GM21390 (cell line): Measurements from ENCODE around the gene EPHB1.

Experiments used
- ATAC-seq: cut with Tn5 transposase; IDR thresholded peaks from one replicate; pipeline ENCODE4 v1.9.1; 2021; ENCODE audit not compliant: unreplicated experiment

Gene EPHB1

GRCh38 chr3:134846911-134847317 is 51.9 kb downstream of the EPHB1 start:
- no peak for ATAC-seq

- ATAC-seq, result no peak
Observed at GRCh38 chr3:134847349-134847748, 52.3 kb downstream of the EPHB1 start.

GRCh38 chr3:134849561-134849960 is 54.5 kb downstream of the EPHB1 start:
- no peak for ATAC-seq

- no peak for ATAC-seq
Observed at GRCh38 chr3:134850761-134851160, 55.7 kb downstream of the EPHB1 start.

- ATAC-seq, result no peak
Observed at GRCh38 chr3:134852132-134852531, 57.1 kb downstream of the EPHB1 start.

- peak; percentile 96 for ATAC-seq
Observed at GRCh38 chr3:134852893-134853351, 57.9 kb downstream of the EPHB1 start.

GRCh38 chr3:134854254-134854653 is 59.2 kb downstream of the EPHB1 start:
- no peak for ATAC-seq

- no peak for ATAC-seq
Observed at GRCh38 chr3:134857356-134857755, 62.3 kb downstream of the EPHB1 start.

- no peak for ATAC-seq
Observed at GRCh38 chr3:134857776-134858362, 62.8 kb downstream of the EPHB1 start.

GRCh38 chr3:134858441-134859035 is 63.5 kb downstream of the EPHB1 start:
- no peak for ATAC-seq

GRCh38 chr3:134859341-134859740 is 64.3 kb downstream of the EPHB1 start:
- no peak for ATAC-seq

- no peak for ATAC-seq
Observed at GRCh38 chr3:134860141-134860540, 65.1 kb downstream of the EPHB1 start.

- no peak for ATAC-seq
Observed at GRCh38 chr3:134863915-134864314, 68.9 kb downstream of the EPHB1 start.

GRCh38 chr3:134864636-134865035 is 69.6 kb downstream of the EPHB1 start:
- no peak for ATAC-seq

GRCh38 chr3:134867277-134867676 is 72.2 kb downstream of the EPHB1 start:
- no peak for ATAC-seq

GRCh38 chr3:134869153-134869726 is 74.2 kb downstream of the EPHB1 start:
- ATAC-seq, result no peak

- no peak for ATAC-seq
Observed at GRCh38 chr3:134871818-134872217, 76.8 kb downstream of the EPHB1 start.

- ATAC-seq, result no peak
Observed at GRCh38 chr3:134872440-134873388, 77.7 kb downstream of the EPHB1 start.

GRCh38 chr3:134873789-134874188 is 78.7 kb downstream of the EPHB1 start:
- no peak for ATAC-seq

- ATAC-seq, result no peak
Observed at GRCh38 chr3:134874737-134875413, 79.8 kb downstream of the EPHB1 start.

GRCh38 chr3:134876836-134877235 is 81.8 kb downstream of the EPHB1 start:
- no peak for ATAC-seq
